ENCODE data around the gene ADK.

DNA sequence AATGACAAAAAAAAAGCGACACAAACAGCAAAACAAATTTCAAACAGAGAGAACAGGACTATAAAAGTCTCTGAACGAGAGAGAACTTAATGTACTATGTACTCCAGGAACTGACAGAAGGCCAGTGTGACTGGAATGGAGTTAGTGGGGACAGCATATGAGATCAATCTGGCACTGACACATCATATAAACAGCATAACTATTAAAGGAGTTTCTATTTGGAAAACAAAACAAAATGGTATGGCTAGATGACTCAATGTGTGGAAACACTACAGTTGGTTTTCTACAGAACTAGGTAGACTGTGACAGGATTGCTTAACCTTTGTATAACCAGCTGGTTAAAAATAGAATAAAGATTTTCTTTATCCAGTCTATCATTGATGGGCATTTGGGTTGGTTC, 442.4 kb downstream of the ADK start:
- TF ChIP-seq, protein P1, sequence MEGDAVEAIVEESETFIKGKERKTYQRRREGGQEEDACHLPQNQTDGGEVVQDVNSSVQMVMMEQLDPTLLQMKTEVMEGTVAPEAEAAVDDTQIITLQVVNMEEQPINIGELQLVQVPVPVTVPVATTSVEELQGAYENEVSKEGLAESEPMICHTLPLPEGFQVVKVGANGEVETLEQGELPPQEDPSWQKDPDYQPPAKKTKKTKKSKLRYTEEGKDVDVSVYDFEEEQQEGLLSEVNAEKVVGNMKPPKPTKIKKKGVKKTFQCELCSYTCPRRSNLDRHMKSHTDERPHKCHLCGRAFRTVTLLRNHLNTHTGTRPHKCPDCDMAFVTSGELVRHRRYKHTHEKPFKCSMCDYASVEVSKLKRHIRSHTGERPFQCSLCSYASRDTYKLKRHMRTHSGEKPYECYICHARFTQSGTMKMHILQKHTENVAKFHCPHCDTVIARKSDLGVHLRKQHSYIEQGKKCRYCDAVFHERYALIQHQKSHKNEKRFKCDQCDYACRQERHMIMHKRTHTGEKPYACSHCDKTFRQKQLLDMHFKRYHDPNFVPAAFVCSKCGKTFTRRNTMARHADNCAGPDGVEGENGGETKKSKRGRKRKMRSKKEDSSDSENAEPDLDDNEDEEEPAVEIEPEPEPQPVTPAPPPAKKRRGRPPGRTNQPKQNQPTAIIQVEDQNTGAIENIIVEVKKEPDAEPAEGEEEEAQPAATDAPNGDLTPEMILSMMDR (IDR thresholded peaks at IDR 0.05) = no peak
- peak; percentile 71 to 80 (median 72) for TF ChIP-seq POLR2AphosphoS5 (IDR thresholded peaks at IDR 0.05)
- TF ChIP-seq POLR2A (IDR thresholded peaks at IDR 0.05) = no peak
- TF ChIP-seq EP300 (IDR thresholded peaks at IDR 0.05) = peak; percentile 45

Data from stomach (tissue), 4 donors.